ENCODE measurements around the gene MYBPC3.
A peak's percentile ranks its signal among the peaks of the same experiment; 100 is the strongest.

MYBPC3 gene

GRCh38 chr11:47384498-47384897 is 32.0 kb upstream of the MYBPC3 start:
- no peak for DNase-seq (ENCODE audit: low read depth in 2 of 2)

GRCh38 chr11:47383071-47383470 is 30.6 kb upstream of the MYBPC3 start:
- DNase-seq (ENCODE audit: low read depth in 2 of 2) = no peak

GRCh38 chr11:47380078-47380477 is 27.6 kb upstream of the MYBPC3 start:
- DNase-seq (ENCODE audit: low read depth in 2 of 2) = no peak

- no peak for DNase-seq (ENCODE audit: low read depth in 2 of 2)
Measured at GRCh38 chr11:47379317-47379716, 26.8 kb upstream of the MYBPC3 start.

- no peak for DNase-seq (ENCODE audit: low read depth in 2 of 2)
Measured at GRCh38 chr11:47378836-47379170, 26.3 kb upstream of the MYBPC3 start.

- no peak for DNase-seq (ENCODE audit: low read depth in 2 of 2)
Measured at GRCh38 chr11:47378010-47378835, 25.7 kb upstream of the MYBPC3 start, which contains the start of gene SPI1. Gene SPI1, minus strand, starts transcription at chr11:47378547. Its CDS starts 194 bp downstream, at chr11:47378353.

GRCh38 chr11:47377571-47378009 is 25.1 kb upstream of the MYBPC3 start:
- DNase-seq (ENCODE audit: low read depth in 2 of 2) = no peak

GRCh38 chr11:47376525-47377371 is 24.2 kb upstream of the MYBPC3 start:
- DNase-seq (ENCODE audit: low read depth in 2 of 2) = no peak

GRCh38 chr11:47376107-47376524 is 23.6 kb upstream of the MYBPC3 start:
- DNase-seq (ENCODE audit: low read depth in 2 of 2) = no peak

- DNase-seq (ENCODE audit: low read depth in 2 of 2) = no peak
Measured at GRCh38 chr11:47375546-47376085, 23.1 kb upstream of the MYBPC3 start.

GRCh38 chr11:47375020-47375419 is 22.5 kb upstream of the MYBPC3 start:
- DNase-seq (ENCODE audit: low read depth in 2 of 2) = no peak

GRCh38 chr11:47374720-47375019 is 22.2 kb upstream of the MYBPC3 start:
- DNase-seq (ENCODE audit: low read depth in 2 of 2) = no peak

GRCh38 chr11:47373876-47374719 is 21.6 kb upstream of the MYBPC3 start:
- DNase-seq (ENCODE audit: low read depth in 2 of 2) = peak; percentile 80 to 86

GRCh38 chr11:47372422-47372821 is 19.9 kb upstream of the MYBPC3 start:
- no peak for DNase-seq (ENCODE audit: low read depth in 2 of 2)

- no peak for DNase-seq (ENCODE audit: low read depth in 2 of 2)
Measured at GRCh38 chr11:47369676-47370075, 17.2 kb upstream of the MYBPC3 start.

GRCh38 chr11:47366020-47366490 is 13.6 kb upstream of the MYBPC3 start:
- no peak for DNase-seq (ENCODE audit: low read depth in 2 of 2)

- no peak for DNase-seq (ENCODE audit: low read depth in 2 of 2)
Measured at GRCh38 chr11:47361419-47361818, 8.9 kb upstream of the MYBPC3 start.

- no peak for DNase-seq (ENCODE audit: low read depth in 2 of 2)
Measured at GRCh38 chr11:47360341-47360740, 7.8 kb upstream of the MYBPC3 start.

- DNase-seq (ENCODE audit: low read depth in 2 of 2) = no peak
Measured at GRCh38 chr11:47359586-47359985, 7.1 kb upstream of the MYBPC3 start.

- DNase-seq (ENCODE audit: low read depth in 2 of 2) = no peak
Measured at GRCh38 chr11:47359162-47359561, 6.7 kb upstream of the MYBPC3 start.

- no peak for DNase-seq (ENCODE audit: low read depth in 2 of 2)
Measured at GRCh38 chr11:47358731-47359051, 6.2 kb upstream of the MYBPC3 start.

Measured in stimulated activated CD4-positive, alpha-beta T cell treated with anti-CD3 and anti-CD28 coated beads, Interleukin-1b, Interleukin-23, amount 100 ng/mL, for 4 hours (primary cell).